Left ventricle myocardium inferior (tissue), 1 donor: ENCODE measurements around the gene AGAP1. TPM values are rescaled to one million over a fixed set of nuclear protein-coding genes. Genes with fewer than 3 reads are reported as not detected.
"Not testable (repeated sequence)": the region's sequence is repeated elsewhere in the genome, so short reads cannot be mapped to it uniquely, and the experiment has no call there.

Source experiments
- DNase-seq: peaks from one replicate; pipeline ENCODE4 v3.0.0-alpha.2; 2020
- H3K27ac ChIP-seq: fragments of 200-600 bp; replicated peaks from 2 replicates; pipeline ENCODE4 v1.8.0; 2021
- H3K27me3 ChIP-seq: fragments of 200-600 bp; 2 replicates; pipeline ENCODE4 v1.8.0; 2021; ENCODE audit warnings: low read depth
- H3K36me3 ChIP-seq: fragments of 200-600 bp; 2 replicates; pipeline ENCODE4 v1.8.0; 2021
- H3K4me1 ChIP-seq: fragments of 200-600 bp; 2 replicates; pipeline ENCODE4 v1.8.0; 2021
- H3K4me3 ChIP-seq: fragments of 200-600 bp; 2 replicates; pipeline ENCODE4 v1.8.0; 2021; ENCODE audit warnings: mild to moderate bottlenecking, moderate library complexity
- H3K9me3 ChIP-seq: fragments of 200-600 bp; replicated peaks from 2 replicates; pipeline ENCODE4 v1.8.0; 2021
- intact Hi-C: fragments of 100-400 bp; cut with micrococcal nuclease; formaldehyde crosslinking; loops from one replicate; pipeline ENCODE4 v1.11.0; 2022
- total RNA-seq: library from RNA; stranded (reverse); fragmentation: NEBNext Ultra II Directional; extraction: Animal tissue kit (Norgen Biotek cat#: 25700); gene quantifications from one replicate; pipeline ENCODE4 v1.2.1, GENCODE V29; 2021
- TF ChIP-seq, protein P1 (sequence below): fragments of 200-600 bp; IDR thresholded peaks from 2 replicates; pipeline ENCODE4 v1.8.0; 2021; ENCODE audit warnings: antibody characterized with exemption, mild to moderate bottlenecking, borderline replicate concordance
- donor health status: DM: no; HTN: yes; CAD: no; lungs with severe emphysema.

The AGAP1 gene
- total RNA-seq, 1 donor from 2014 or later = 18.1 TPM

DNA sequence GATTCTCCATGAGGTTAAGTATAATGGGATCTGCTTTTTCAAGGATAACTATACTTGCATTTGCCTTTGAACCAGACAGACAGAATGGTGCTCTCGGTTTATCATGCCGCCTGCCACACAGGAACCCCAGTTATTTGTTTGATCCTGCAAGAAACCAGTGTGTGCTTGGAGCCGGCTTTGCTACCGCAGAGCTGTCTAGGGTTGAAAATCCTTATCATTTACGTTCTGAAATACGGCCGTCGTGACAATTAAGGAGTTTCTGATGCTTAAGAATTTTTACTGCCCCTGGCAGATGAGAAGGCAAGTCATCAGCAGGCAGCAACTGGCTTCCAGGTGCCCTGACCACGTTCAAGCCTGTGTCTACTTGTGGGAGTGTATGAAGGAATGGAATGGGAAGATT lies 562.3 kb downstream of the AGAP1 start:
- intact Hi-C loops = no loop called here
- TF ChIP-seq, protein P1, sequence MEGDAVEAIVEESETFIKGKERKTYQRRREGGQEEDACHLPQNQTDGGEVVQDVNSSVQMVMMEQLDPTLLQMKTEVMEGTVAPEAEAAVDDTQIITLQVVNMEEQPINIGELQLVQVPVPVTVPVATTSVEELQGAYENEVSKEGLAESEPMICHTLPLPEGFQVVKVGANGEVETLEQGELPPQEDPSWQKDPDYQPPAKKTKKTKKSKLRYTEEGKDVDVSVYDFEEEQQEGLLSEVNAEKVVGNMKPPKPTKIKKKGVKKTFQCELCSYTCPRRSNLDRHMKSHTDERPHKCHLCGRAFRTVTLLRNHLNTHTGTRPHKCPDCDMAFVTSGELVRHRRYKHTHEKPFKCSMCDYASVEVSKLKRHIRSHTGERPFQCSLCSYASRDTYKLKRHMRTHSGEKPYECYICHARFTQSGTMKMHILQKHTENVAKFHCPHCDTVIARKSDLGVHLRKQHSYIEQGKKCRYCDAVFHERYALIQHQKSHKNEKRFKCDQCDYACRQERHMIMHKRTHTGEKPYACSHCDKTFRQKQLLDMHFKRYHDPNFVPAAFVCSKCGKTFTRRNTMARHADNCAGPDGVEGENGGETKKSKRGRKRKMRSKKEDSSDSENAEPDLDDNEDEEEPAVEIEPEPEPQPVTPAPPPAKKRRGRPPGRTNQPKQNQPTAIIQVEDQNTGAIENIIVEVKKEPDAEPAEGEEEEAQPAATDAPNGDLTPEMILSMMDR = no peak
- no peaks in the 10 kb centered on the region for H3K4me1 ChIP-seq

DNA sequence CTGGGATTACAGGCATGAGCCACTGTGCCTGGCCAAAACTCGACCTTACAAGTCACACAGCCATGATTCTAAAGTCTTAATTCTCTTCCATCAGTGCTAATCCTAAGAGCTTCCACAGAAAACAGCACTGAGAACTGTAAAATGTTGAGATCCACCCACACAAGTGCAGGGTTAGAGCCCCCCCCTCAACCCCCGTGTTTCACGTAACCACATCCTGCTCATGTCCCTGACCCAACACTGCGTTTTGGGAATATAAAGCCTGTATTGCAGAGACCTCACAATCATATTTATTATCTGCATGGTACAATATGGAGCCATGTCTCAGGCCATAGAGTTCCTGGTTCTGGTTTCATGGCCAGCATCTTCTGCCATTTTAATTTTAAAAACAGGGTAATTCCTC lies 563.5 kb downstream of the AGAP1 start:
- Histone ChIP-seq H3K36me3 (peaks cover 11% of the 10 kb centered on the region), H3K27me3 (no peaks in the 10 kb centered on the region), H3K4me3 (no peak overlapping the region), H3K27ac (no peak overlapping the region), H3K9me3 (peaks cover 10% of the 10 kb centered on the region), H3K4me1 (no peaks in the 10 kb centered on the region)
- DNase-seq = no peak
- intact Hi-C loops = no loop called here
- TF ChIP-seq, protein P1 = no peak

More for the DNA sequence above, 562.3 kb downstream of the AGAP1 start:
- H3K27ac ChIP-seq = no peak overlapping the region
- peaks cover 11% of the 10 kb centered on the region for H3K36me3 ChIP-seq
- no peak for DNase-seq
- no peaks in the 10 kb centered on the region for H3K27me3 ChIP-seq
- H3K4me3 ChIP-seq = no peak overlapping the region
- peaks cover 10% of the 10 kb centered on the region for H3K9me3 ChIP-seq

DNA sequence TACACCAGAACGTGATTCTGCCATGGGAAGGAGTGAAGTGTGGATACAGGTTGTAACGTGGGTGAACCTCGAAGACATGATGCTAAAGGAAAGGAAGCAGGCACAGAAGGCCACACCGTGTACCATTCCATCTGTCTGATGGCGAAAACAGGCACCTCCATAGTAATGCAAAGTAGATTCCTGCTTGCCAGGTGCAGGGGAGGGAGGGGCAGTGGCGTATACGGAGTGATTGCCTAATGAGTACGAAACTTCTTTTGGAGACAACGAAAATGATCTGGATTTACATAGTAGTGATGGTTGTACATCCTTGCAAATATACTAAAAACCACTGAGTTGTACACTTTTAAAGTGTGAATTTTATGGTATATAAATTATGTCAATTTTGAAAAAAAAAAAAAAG lies 567.7 kb downstream of the AGAP1 start:
- H3K4me3 ChIP-seq = no peak overlapping the region
- H3K9me3 ChIP-seq = peaks cover 10% of the 10 kb centered on the region
- no peak for DNase-seq
- H3K36me3 ChIP-seq = peaks cover 11% of the 10 kb centered on the region
- TF ChIP-seq, protein P1 = no peak
- intact Hi-C loops = no loop called here
- no peak overlapping the region for H3K27ac ChIP-seq
- no peaks in the 10 kb centered on the region for H3K4me1 ChIP-seq
- H3K27me3 ChIP-seq = no peaks in the 10 kb centered on the region

DNA sequence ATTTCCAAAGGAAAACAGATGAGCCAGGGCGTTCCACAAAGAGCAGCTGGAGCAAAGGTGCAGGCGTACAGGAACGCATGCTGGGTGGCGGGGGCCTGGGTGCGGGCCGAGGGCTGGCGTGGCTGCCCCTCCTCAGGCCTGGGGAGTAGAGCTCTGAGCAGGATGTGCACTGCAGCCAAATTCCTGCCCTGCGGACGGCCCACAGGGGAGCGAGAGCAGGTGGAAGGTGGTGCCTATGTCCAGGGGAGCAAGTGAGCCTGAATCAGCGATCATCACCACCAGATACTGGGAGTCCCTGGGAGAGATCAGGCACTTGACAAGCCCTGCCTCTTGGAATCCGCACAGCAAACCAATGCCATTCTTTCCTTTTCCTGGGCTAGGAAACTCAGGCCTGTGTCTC lies 568.1 kb downstream of the AGAP1 start:
- Histone ChIP-seq H3K9me3 (peaks cover 10% of the 10 kb centered on the region), H3K36me3 (peaks cover 11% of the 10 kb centered on the region), H3K4me3 (no peak overlapping the region), H3K27me3 (no peaks in the 10 kb centered on the region), H3K27ac (no peak overlapping the region), H3K4me1 (no peaks in the 10 kb centered on the region)
- DNase-seq = no peak
- TF ChIP-seq, protein P1 = no peak
- intact Hi-C loops = no loop called here

DNA sequence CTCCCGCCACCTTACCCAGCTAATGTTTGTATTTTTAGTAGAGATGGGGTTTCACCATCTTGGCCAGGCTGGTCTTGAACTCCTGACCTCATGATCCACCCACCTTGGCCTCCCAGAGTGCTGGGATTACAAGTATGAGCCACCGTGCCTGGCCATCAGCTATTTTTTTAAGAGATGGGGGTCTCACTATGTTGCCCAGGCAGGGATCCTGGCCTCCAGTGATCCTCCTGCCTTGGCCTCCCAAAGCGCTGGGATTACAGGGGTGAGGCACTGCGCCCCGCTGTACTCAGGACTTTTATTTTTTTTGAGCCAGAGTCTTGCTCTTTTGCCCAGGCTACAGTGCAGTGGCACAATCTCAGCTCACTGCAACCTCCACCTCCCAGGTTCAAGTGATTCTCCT lies 569.0 kb downstream of the AGAP1 start:
- H3K27ac ChIP-seq, intact Hi-C loops: not testable (repeated sequence)

DNA sequence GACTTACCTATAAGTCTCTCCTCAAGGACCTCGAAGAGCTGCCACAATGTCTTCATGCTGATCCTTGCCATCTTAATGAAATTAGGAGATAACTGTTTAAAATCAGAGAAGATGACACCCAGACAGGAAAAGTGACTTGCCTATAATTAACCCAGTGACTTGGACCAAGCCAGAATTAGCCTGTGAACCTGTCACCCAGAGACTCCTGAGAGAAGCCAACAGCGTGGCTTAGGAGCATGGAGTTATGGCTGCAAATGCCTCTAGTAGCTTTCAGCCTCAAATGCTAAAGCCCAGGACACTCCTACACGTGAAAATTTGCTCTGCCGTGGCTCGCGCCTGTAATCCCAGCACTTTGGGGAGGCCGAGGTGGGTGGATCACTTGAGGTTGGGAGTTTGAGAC lies 570.2 kb downstream of the AGAP1 start:
- no peaks in the 10 kb centered on the region for H3K4me1 ChIP-seq
- no peak overlapping the region for H3K27ac ChIP-seq
- no peaks in the 10 kb centered on the region for H3K9me3 ChIP-seq
- no peaks in the 10 kb centered on the region for H3K36me3 ChIP-seq
- no peaks in the 10 kb centered on the region for H3K27me3 ChIP-seq
- DNase-seq = no peak
- no peak overlapping the region for H3K4me3 ChIP-seq
- intact Hi-C loops = no loop called here
- TF ChIP-seq, protein P1 = no peak

More for the DNA sequence above, 569.0 kb downstream of the AGAP1 start:
- H3K4me1 ChIP-seq, H3K27me3 ChIP-seq, H3K9me3 ChIP-seq, H3K4me3 ChIP-seq, DNase-seq, H3K36me3 ChIP-seq: not testable (repeated sequence)
